Measurements from ENCODE around the gene TMEM222.

TMEM222 gene

GRCh38 chr1:27306892-27307761 lies 14.8 kb upstream of the TMEM222 start:
- DNase-seq = no peak

GRCh38 chr1:27307874-27308598 lies 13.9 kb upstream of the TMEM222 start:
- no peak for DNase-seq

DNA sequence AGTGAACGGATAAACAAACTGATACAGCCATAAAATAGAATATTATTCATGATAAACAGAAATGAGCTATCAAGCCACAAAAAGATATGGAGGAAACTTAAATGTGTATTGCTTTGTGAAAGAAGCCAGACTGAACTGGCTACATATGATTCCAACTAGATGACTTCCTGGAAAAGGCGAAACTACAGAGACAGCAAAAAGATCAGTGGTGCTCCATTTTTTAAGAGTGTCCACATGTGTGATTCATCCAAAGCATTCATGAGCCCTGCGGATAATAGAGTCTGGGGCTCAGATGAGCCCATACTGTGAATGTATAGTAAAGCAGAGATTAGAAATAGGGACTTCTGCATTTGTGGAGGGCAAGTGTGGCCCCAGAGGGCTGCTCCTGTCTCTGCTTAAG lies 7.8 kb upstream of the TMEM222 start:
- DNase-seq = no peak

DNA sequence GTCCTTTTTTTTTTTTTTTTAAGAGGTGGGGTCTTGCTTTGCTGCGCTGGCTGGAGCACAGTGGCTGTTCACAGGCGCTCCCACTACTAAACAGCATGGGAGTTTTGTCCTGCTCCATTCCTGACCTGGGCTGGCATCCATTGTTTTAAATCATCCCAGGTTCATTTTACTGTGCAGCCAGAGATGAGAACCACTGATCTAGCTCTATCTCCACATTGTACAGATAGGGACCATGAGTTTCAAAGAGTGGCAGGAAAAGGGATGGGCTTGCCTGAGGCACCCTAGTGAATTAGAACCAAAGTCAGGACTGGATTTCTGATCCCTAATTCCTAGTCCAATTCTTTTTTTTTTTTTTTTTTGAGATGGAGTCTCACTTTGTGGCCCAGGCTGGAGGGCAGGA lies 7.2 kb upstream of the TMEM222 start:
- DNase-seq = no peak

DNA sequence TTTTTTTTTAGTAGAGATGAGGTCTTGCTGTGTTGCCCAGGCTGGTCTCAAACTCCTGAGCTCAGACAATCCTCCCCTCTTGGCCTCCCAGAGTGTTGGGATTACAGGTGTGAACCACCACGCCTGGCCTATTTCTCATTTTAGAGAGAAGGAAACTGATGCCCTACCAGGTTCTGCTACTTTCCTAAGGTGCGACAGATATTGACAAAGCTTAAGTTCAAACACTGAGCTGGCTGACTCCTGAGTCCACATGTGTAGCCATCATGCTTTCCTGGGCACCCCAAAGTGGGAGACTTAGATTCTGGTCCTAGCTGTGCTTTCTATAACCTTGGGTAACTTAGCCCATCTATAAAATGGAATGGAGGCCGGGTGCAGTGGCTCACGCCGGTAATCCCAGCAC lies 5.1 kb upstream of the TMEM222 start:
- no peak for DNase-seq

DNA sequence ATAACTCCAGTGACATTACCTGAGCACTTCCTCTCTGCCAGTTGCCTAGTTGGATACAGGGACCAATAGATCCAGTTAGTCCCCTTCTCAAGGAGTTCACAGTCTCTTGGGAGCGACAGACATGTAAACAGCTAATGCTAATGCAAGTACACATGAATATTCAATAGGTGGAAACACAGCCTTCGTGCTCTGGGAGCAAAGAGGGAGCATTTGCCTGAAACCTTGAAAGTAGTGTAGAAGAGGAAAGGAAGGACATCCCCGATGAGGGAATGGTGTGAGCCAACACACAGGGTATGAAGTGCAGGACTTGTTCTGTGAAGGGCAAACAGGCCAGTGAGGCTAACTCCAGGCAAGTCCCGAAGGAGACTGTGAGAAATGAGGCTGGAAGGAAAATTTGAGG lies 3.8 kb upstream of the TMEM222 start:
- no peak for DNase-seq

DNA sequence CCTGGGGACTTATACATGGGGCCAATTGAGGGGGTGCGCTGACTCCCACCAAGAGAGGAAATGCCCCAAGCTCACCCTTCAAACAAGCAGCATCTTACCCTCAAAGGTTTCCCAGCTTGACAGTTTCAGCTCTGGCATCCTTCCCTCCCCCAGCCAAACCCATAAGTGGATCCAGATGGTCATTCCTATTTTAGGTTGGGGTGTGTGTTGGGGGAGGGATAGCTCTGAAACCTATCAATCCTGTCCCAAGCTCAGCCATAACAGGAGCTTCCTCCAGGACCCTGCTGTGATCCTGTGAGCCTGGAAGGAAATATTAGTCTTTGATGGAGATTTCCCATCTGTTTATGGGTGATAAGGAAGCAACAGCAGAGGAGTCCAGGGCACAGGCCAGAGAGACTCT lies 3.4 kb upstream of the TMEM222 start:
- no peak for DNase-seq

GRCh38 chr1:27322569-27323240 lies 742 bp downstream of the TMEM222 start:
- DNase-seq = no peak

DNA sequence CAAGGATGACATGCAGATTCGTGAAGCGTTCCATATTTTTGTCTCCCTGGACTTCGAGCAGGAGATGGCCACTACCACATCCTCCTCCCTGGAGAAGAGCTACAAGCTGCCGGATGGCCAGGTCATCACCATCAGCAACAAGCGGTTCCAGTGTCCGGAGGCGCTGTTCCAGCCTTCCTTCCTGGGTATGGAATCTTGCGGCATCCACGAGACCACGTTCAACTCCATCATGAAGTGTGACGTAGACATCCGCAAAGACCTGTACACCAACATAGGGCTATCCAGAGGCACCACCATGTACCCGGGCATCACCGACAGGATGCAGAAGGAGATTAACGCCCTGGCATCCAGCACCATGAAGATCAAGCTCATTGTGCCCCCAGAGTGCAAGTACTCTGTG lies 3.3 kb downstream of the TMEM222 start:
- no peak for DNase-seq

- no peak for DNase-seq
Measured at GRCh38 chr1:27327964-27328363, 6.0 kb downstream of the TMEM222 start.

DNA sequence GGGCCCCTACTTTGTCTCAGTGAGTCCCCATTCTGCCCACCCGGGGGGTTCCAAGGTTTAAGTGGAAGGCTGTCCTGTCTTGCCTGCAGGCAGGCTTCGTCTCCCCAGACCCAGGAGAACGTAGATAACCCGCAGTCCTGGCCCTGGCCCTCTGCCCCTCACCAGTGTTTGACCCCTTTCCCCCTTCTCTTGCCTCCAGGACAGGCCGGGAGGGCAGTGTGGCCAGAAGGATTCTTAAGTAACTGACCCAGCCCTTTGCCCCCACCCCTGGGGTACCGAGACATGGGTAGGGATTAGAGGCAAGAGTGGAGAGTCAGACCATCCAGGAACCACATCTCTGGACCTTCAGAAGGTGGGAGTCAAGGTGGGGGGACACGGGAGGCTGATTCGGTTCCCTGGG lies 8.8 kb downstream of the TMEM222 start:
- DNase-seq = no peak

- DNase-seq = no peak
Measured at GRCh38 chr1:27331426-27331825, 9.5 kb downstream of the TMEM222 start.

- no peak for DNase-seq
Measured at GRCh38 chr1:27331922-27332321, 10.0 kb downstream of the TMEM222 start.

- DNase-seq = no peak
Measured at GRCh38 chr1:27332536-27333281, 10.7 kb downstream of the TMEM222 start.

GRCh38 chr1:27333717-27334279 lies 11.8 kb downstream of the TMEM222 start:
- no peak for DNase-seq

GRCh38 chr1:27335506-27336422 lies 13.8 kb downstream of the TMEM222 start:
- no peak for DNase-seq

DNA sequence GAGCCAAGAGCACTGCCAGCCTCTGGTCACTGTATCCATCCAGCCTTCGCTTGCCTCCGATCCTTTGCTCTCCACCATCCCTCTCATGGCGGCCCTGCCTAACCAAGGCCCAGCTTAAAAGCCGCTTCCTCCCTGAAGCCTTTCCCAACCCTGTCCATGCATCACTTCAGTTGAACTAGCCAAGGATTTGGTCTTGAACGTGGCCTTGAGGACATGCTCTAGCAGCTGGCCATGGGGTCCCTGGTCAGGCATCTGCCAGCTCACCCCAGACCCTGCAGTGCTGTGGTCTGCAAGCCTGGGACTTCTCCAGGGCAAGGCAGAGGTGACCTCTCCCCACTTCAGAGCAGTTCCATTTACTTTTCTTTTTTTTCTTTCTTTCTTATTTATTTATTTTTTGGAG lies 14.8 kb downstream of the TMEM222 start:
- DNase-seq = no peak

- no peak for DNase-seq
Measured at GRCh38 chr1:27338751-27339150, 16.8 kb downstream of the TMEM222 start.

DNA sequence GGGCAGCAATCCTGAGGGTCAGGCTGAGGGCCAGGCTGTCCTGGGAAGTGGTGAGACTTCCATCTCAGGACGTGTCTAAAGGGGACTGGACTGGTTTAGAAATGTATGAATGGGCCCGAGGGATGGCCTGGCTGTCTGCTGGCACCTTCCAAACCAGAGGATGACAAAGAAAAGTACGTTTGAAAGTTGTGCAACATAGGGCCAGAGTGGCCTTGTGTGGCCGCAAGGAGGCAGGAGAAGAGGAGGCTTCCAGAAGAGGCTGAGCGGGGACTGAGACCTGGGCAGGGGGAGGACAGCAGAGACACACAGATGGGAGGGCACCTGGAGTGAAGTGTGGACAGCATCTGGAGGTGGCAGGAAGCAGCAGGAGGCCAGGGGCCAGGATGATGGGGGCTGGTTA lies 17.2 kb downstream of the TMEM222 start:
- DNase-seq = no peak

- DNase-seq = peak; percentile 41
Measured at GRCh38 chr1:27341525-27342252, 19.7 kb downstream of the TMEM222 start, which contains the start of gene SYTL1. SYTL1 (plus strand) TSS chr1:27342022; CDS start chr1:27345335, 3,313 bp downstream.

DNA sequence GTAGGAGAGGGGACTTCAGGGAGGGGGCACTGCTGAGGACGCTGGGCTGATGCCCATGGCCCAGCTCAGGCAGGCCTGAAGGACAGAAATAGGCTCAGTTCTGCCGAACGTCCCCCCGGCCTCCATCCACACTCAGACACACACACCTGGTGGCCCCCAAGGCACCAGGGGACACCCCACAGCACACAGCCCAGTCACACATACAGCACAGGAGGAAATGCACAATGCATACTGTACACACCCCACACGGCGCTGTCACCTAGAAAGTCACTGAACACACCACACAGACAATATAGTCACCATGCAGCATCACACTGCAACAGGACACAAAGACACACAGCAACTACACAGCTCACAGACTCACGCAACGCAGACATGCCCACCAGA lies 20.4 kb downstream of the TMEM222 start:
- DNase-seq = no peak
